ENCODE results near the gene KCNQ4.

DNA sequence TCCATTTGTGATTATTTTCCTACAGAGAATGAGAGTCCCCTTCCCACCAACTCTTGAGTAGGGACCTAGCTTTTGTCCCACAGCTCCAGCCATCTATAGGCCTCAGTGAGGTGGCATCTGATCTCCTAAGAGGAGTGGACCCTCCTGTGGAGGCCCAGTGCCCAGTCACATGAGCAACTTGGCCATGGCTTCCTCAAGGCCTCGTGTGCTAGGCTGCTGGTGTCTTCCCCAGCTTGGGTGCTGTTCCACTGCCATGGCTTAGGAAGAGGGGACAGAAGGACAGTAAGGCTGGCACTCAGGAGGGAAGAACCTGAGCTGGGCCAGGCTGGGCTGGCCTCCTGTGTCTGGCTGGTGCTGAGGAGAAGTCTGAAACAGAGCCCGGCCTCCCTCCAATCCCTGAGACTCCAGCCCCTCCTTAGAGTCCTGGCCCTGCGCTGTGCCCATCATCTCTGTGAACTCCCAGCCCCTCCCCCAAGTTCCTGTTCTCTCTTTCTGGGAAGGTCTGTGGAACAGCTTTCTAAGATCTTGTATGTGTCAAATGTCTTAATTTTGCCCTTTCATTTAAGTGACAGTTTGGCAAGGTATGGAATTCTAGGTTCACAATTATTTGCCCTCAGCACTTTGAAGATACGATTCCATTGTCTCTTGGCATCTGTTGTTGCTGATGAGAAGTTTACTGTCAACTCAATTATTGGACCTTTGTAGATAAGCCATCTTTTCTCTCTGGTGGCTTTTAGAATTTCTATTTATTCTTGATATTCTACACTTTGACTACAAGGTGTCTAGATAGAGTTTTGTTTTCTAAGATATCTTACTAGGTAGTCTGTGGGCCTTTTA is 7.1 kb upstream of the KCNQ4 start:
- TF ChIP-seq CTCF (IDR thresholded peaks at IDR 0.05; ENCODE audit: insufficient read depth, low read length) (no peak), POLR2AphosphoS5 (IDR thresholded peaks at IDR 0.05; ENCODE audit: low read depth) (no peak), REST (IDR thresholded peaks at IDR 0.05; ENCODE audit: insufficient replicate concordance, low read depth) (no peak), GABPA (IDR thresholded peaks at IDR 0.05; ENCODE audit: low read depth) (no peak), SPI1 (IDR thresholded peaks at IDR 0.05; ENCODE audit: borderline replicate concordance, low read depth) (no peak)
